ENCODE measurements around the gene ZBED6. TPM values are rescaled to one million over a fixed set of nuclear protein-coding genes. Genes with fewer than 3 reads are reported as not detected.

Gene ZBED6
- total RNA-seq, 2 donors from 2014 or later, result 19.1 to 31.2 TPM

GRCh38 chr1:203776636-203777035 lies 18.8 kb upstream of the ZBED6 start:
- TF ChIP-seq CTCF (IDR thresholded peaks at IDR 0.05), result no peak
- no peaks in the 10 kb centered on the region for H3K27me3 ChIP-seq (replicated peaks; ENCODE audit: insufficient read depth)
- no peaks in the 10 kb centered on the region for H3K9me3 ChIP-seq
- ATAC-seq (ENCODE audit: insufficient number of reproducible peaks, low FRiP score, low read depth), result no peak
- peaks cover 0 to 4% of the 10 kb centered on the region in 2 donors for H3K4me1 ChIP-seq (ENCODE audit: control insufficient read depth in 1 of 2, low read depth in 2 of 2)
- H3K27ac ChIP-seq, result no peak overlapping the region
- no peak overlapping the region for H3K4me3 ChIP-seq
- no peak for DNase-seq (ENCODE audit: low spot score)
- no peaks in the 10 kb centered on the region for H3K36me3 ChIP-seq

- DNase-seq (ENCODE audit: low spot score) (no peak), ATAC-seq (ENCODE audit: insufficient number of reproducible peaks, low FRiP score, low read depth) (no peak)
- Histone ChIP-seq H3K36me3 (no peaks in the 10 kb centered on the region), H3K4me1 (ENCODE audit: control insufficient read depth in 1 of 2, low read depth in 2 of 2) (no peaks in the 10 kb centered on the region), H3K9me3 (no peaks in the 10 kb centered on the region), H3K27me3 (replicated peaks; ENCODE audit: insufficient read depth) (no peaks in the 10 kb centered on the region), H3K27ac (no peak overlapping the region), H3K4me3 (no peak overlapping the region)
- no peak for TF ChIP-seq CTCF (IDR thresholded peaks at IDR 0.05)
Measured at GRCh38 chr1:203777596-203777995, 17.8 kb upstream of the ZBED6 start.

GRCh38 chr1:203778146-203778545 lies 17.3 kb upstream of the ZBED6 start:
- Histone ChIP-seq H3K9me3 (no peaks in the 10 kb centered on the region), H3K27ac (no peak overlapping the region), H3K4me3 (no peak overlapping the region), H3K27me3 (replicated peaks; ENCODE audit: insufficient read depth) (no peaks in the 10 kb centered on the region), H3K36me3 (no peaks in the 10 kb centered on the region), H3K4me1 (ENCODE audit: control insufficient read depth in 1 of 2, low read depth in 2 of 2) (no peaks in the 10 kb centered on the region)
- no peak for TF ChIP-seq CTCF (IDR thresholded peaks at IDR 0.05)
- no peak for DNase-seq (ENCODE audit: low spot score)
- ATAC-seq (ENCODE audit: insufficient number of reproducible peaks, low FRiP score, low read depth), result no peak

- H3K4me1 ChIP-seq (ENCODE audit: control insufficient read depth in 1 of 2, low read depth in 2 of 2), result no peaks in the 10 kb centered on the region
- DNase-seq (ENCODE audit: low spot score) (no peak), ATAC-seq (ENCODE audit: insufficient number of reproducible peaks, low FRiP score, low read depth) (no peak)
- no peaks in the 10 kb centered on the region for H3K27me3 ChIP-seq (replicated peaks; ENCODE audit: insufficient read depth)
- H3K4me3 ChIP-seq, result no peak overlapping the region
- H3K36me3 ChIP-seq, result no peaks in the 10 kb centered on the region
- no peaks in the 10 kb centered on the region for H3K9me3 ChIP-seq
- H3K27ac ChIP-seq, result no peak overlapping the region
- TF ChIP-seq CTCF (IDR thresholded peaks at IDR 0.05), result no peak
Measured at GRCh38 chr1:203778789-203779188, 16.6 kb upstream of the ZBED6 start.

- Histone ChIP-seq H3K4me3 (no peak overlapping the region), H3K4me1 (ENCODE audit: control insufficient read depth in 1 of 2, low read depth in 2 of 2) (no peaks in the 10 kb centered on the region), H3K36me3 (no peaks in the 10 kb centered on the region), H3K9me3 (no peaks in the 10 kb centered on the region), H3K27me3 (replicated peaks; ENCODE audit: insufficient read depth) (no peaks in the 10 kb centered on the region), H3K27ac (no peak overlapping the region)
- no peak for TF ChIP-seq CTCF (IDR thresholded peaks at IDR 0.05)
- ATAC-seq (ENCODE audit: insufficient number of reproducible peaks, low FRiP score, low read depth) (no peak), DNase-seq (ENCODE audit: low spot score) (no peak)
Measured at GRCh38 chr1:203781962-203782361, 13.5 kb upstream of the ZBED6 start.
